ELR (cell line): ENCODE data around the gene CRACR2A.

ENCODE experiments used
- DNase-seq: peaks from one replicate; pipeline ENCODE4 v3.0.0-alpha.2; 2015; ENCODE audit warnings: low read depth

Gene CRACR2A

GRCh38 chr12:3681595-3682061 is 71.3 kb downstream of the CRACR2A start:
- DNase-seq, result no peak

GRCh38 chr12:3680919-3681594 is 71.9 kb downstream of the CRACR2A start:
- DNase-seq, result peak; percentile 10

- DNase-seq, result no peak
Observed at GRCh38 chr12:3679831-3680230, 73.1 kb downstream of the CRACR2A start.

GRCh38 chr12:3677609-3678008 is 75.3 kb downstream of the CRACR2A start:
- DNase-seq, result no peak

GRCh38 chr12:3673981-3674708 is 78.8 kb downstream of the CRACR2A start:
- no peak for DNase-seq

- no peak for DNase-seq
Observed at GRCh38 chr12:3672113-3672509, 80.8 kb downstream of the CRACR2A start.

GRCh38 chr12:3671330-3672112 is 81.4 kb downstream of the CRACR2A start:
- no peak for DNase-seq

- peak; percentile 60 for DNase-seq
Observed at GRCh38 chr12:3670083-3670620, 82.8 kb downstream of the CRACR2A start.

GRCh38 chr12:3669594-3669993 is 83.3 kb downstream of the CRACR2A start:
- no peak for DNase-seq

GRCh38 chr12:3668479-3669165 is 84.3 kb downstream of the CRACR2A start:
- DNase-seq, result no peak

- no peak for DNase-seq
Observed at GRCh38 chr12:3667485-3667884, 85.4 kb downstream of the CRACR2A start.

- no peak for DNase-seq
Observed at GRCh38 chr12:3666441-3666840, 86.5 kb downstream of the CRACR2A start.

GRCh38 chr12:3662521-3662921 is 90.4 kb downstream of the CRACR2A start:
- DNase-seq, result peak; percentile 34

- DNase-seq, result no peak
Observed at GRCh38 chr12:3661028-3661427, 91.9 kb downstream of the CRACR2A start.

GRCh38 chr12:3658327-3659163 is 94.4 kb downstream of the CRACR2A start:
- DNase-seq, result peak; percentile 51

- no peak for DNase-seq
Observed at GRCh38 chr12:3656946-3657622, 95.8 kb downstream of the CRACR2A start.

GRCh38 chr12:3655328-3655900 is 97.5 kb downstream of the CRACR2A start:
- peak; percentile 46 for DNase-seq

GRCh38 chr12:3651585-3652424 is 101.1 kb downstream of the CRACR2A start:
- DNase-seq, result no peak

GRCh38 chr12:3647504-3647903 is 105.4 kb downstream of the CRACR2A start:
- no peak for DNase-seq
